ENCODE measurements around the gene MAP3K9.

Gene MAP3K9

GRCh38 chr14:70788898-70789297 lies 20.4 kb downstream of the MAP3K9 start:
- DNase-seq (ENCODE audit: low read depth in 1 of 2, low spot score in 1 of 2) = no peak

GRCh38 chr14:70785556-70785955 lies 23.8 kb downstream of the MAP3K9 start:
- DNase-seq (ENCODE audit: low read depth in 1 of 2, low spot score in 1 of 2) = no peak

- no peak for DNase-seq (ENCODE audit: low read depth in 1 of 2, low spot score in 1 of 2)
Measured at GRCh38 chr14:70784886-70785285, 24.4 kb downstream of the MAP3K9 start.

- no peak for DNase-seq (ENCODE audit: low read depth in 1 of 2, low spot score in 1 of 2)
Measured at GRCh38 chr14:70782361-70782760, 27.0 kb downstream of the MAP3K9 start.

- no peak for DNase-seq (ENCODE audit: low read depth in 1 of 2, low spot score in 1 of 2)
Measured at GRCh38 chr14:70780396-70781075, 28.8 kb downstream of the MAP3K9 start.

GRCh38 chr14:70779667-70780066 lies 29.6 kb downstream of the MAP3K9 start:
- no peak for DNase-seq (ENCODE audit: low read depth in 1 of 2, low spot score in 1 of 2)

GRCh38 chr14:70776197-70776596 lies 33.1 kb downstream of the MAP3K9 start:
- no peak for DNase-seq (ENCODE audit: low read depth in 1 of 2, low spot score in 1 of 2)

- no peak for DNase-seq (ENCODE audit: low read depth in 1 of 2, low spot score in 1 of 2)
Measured at GRCh38 chr14:70773182-70773862, 36.0 kb downstream of the MAP3K9 start.

- no peak for DNase-seq (ENCODE audit: low read depth in 1 of 2, low spot score in 1 of 2)
Measured at GRCh38 chr14:70771781-70772212, 37.5 kb downstream of the MAP3K9 start.

- DNase-seq (ENCODE audit: low read depth in 1 of 2, low spot score in 1 of 2) = no peak
Measured at GRCh38 chr14:70770490-70770889, 38.8 kb downstream of the MAP3K9 start.

GRCh38 chr14:70759398-70759797 lies 49.9 kb downstream of the MAP3K9 start:
- no peak for DNase-seq (ENCODE audit: low read depth in 1 of 2, low spot score in 1 of 2)

GRCh38 chr14:70755655-70756054 lies 53.7 kb downstream of the MAP3K9 start:
- DNase-seq (ENCODE audit: low read depth in 1 of 2, low spot score in 1 of 2) = no peak

- no peak for DNase-seq (ENCODE audit: low read depth in 1 of 2, low spot score in 1 of 2)
Measured at GRCh38 chr14:70754991-70755390, 54.3 kb downstream of the MAP3K9 start.

GRCh38 chr14:70753518-70753953 lies 55.8 kb downstream of the MAP3K9 start:
- DNase-seq (ENCODE audit: low read depth in 1 of 2, low spot score in 1 of 2) = no peak

GRCh38 chr14:70748422-70748821 lies 60.9 kb downstream of the MAP3K9 start:
- DNase-seq (ENCODE audit: low read depth in 1 of 2, low spot score in 1 of 2) = no peak

- no peak for DNase-seq (ENCODE audit: low read depth in 1 of 2, low spot score in 1 of 2)
Measured at GRCh38 chr14:70744641-70745040, 64.7 kb downstream of the MAP3K9 start.

- DNase-seq (ENCODE audit: low read depth in 1 of 2, low spot score in 1 of 2) = no peak
Measured at GRCh38 chr14:70742316-70742715, 67.0 kb downstream of the MAP3K9 start.

- no peak for DNase-seq (ENCODE audit: low read depth in 1 of 2, low spot score in 1 of 2)
Measured at GRCh38 chr14:70741482-70741881, 67.8 kb downstream of the MAP3K9 start.

- no peak for DNase-seq (ENCODE audit: low read depth in 1 of 2, low spot score in 1 of 2)
Measured at GRCh38 chr14:70735043-70735442, 74.3 kb downstream of the MAP3K9 start.

GRCh38 chr14:70731447-70732239 lies 77.7 kb downstream of the MAP3K9 start:
- DNase-seq (ENCODE audit: low read depth in 1 of 2, low spot score in 1 of 2) = no peak

- DNase-seq (ENCODE audit: low read depth in 1 of 2, low spot score in 1 of 2) = no peak
Measured at GRCh38 chr14:70730393-70730792, 78.9 kb downstream of the MAP3K9 start.

All from activated CD4-positive, alpha-beta T cell treated with anti-CD3 and anti-CD28 coated beads, Interleukin-2, amount 50 U/mL, for 24 hours (primary cell).